SK-N-SH (cell line): Measurements from ENCODE around the gene CEP295NL. TPM values are rescaled to one million over a fixed set of nuclear protein-coding genes. Genes with fewer than 3 reads are reported as not detected.

ENCODE experiments used
- CTCF ChIA-PET: fragments of 300-600, 350-600 bp; formaldehyde crosslinking; extraction: SDS; loops from one replicate; lab custom pipeline; 2021; lab: Yijun Ruan, JAX
- POLR2A ChIA-PET: fragments of 350-600 bp; sonication (Branson Sonifier 250); formaldehyde crosslinking; extraction: SDS; loops from one replicate; lab custom pipeline; 2020; ENCODE audit warnings: antibody characterized with exemption, inconsistent platforms; lab: Yijun Ruan, JAX
- DNase-seq: peaks from one replicate; pipeline ENCODE4 v3.0.0; 2012
- H2AFZ ChIP-seq: fragments of 200-600 bp; sonication (generic); 2 replicates; pipeline ENCODE4 v1.8.1; 2016; ENCODE audit warnings: antibody characterized with exemption, mild to moderate bottlenecking, low read depth
- H3F3A ChIP-seq: fragments of 200-600 bp; sonication (generic); replicated peaks from 2 replicates; pipeline ENCODE3; 2016; ENCODE audit warnings: antibody characterized with exemption, mild to moderate bottlenecking; ENCODE audit not compliant: insufficient read depth
- H3K27ac ChIP-seq, 2 experiments: fragments of 200-500 bp in 1 of 2; fragments of 200-600 bp in 1 of 2; sonication (Bioruptor generic) in 1 of 2; sonication (generic), shearing (Covaris generic) in 1 of 2; 2 replicates each; pipeline versions ENCODE4 v1.5.1 to v1.6.1; 2014 to 2016; ENCODE audit warnings: low read depth in 2 of 2, inconsistent platforms in 1 of 2, low read length in 1 of 2, mild to moderate bottlenecking in 1 of 2, mixed read lengths in 1 of 2
- H3K27me3 ChIP-seq: fragments of 200-600 bp; sonication (generic), shearing (Covaris generic); 2 replicates; pipeline ENCODE4 v1.6.1; 2016; ENCODE audit warnings: mixed run types; ENCODE audit not compliant: insufficient read depth
- H3K36me3 ChIP-seq, 2 experiments: fragments of 200-500 bp in 1 of 2; fragments of 200-600 bp in 1 of 2; sonication (Bioruptor generic) in 1 of 2; sonication (generic) in 1 of 2; replicated peaks in 1 of 2; 2 replicates each; pipeline versions ENCODE3 to v1.5.1; 2014 to 2016; ENCODE audit warnings: low read length in 1 of 2, mild to moderate bottlenecking in 1 of 2; ENCODE audit not compliant: insufficient read depth in 2 of 2, control insufficient read depth in 1 of 2
- H3K4me1 ChIP-seq, 2 experiments: fragments of 200-500 bp in 1 of 2; fragments of 200-600 bp in 1 of 2; sonication (Bioruptor generic) in 1 of 2; sonication (generic), shearing (Covaris generic) in 1 of 2; 2 replicates each; pipeline versions ENCODE4 v1.5.1 to v1.6.1; 2014 to 2016; ENCODE audit warnings: low read depth in 1 of 2, low read length in 1 of 2, mixed run types in 1 of 2; ENCODE audit not compliant: insufficient read depth in 2 of 2, control insufficient read depth in 1 of 2
- H3K4me2 ChIP-seq: fragments of 200-600 bp; sonication (generic), shearing (Covaris generic); 2 replicates; pipeline ENCODE4 v1.6.1; 2017; ENCODE audit warnings: mixed run types
- H3K4me3 ChIP-seq, 2 experiments: fragments of 200-500 bp in 1 of 2; fragments of 200-600 bp in 1 of 2; sonication (Bioruptor generic) in 1 of 2; sonication (generic), shearing (Covaris generic) in 1 of 2; 2 replicates each; pipeline versions ENCODE4 v1.5.1 to v1.8.1; 2014 to 2016; ENCODE audit warnings: low read depth in 2 of 2, inconsistent platforms in 1 of 2, low read length in 1 of 2, mild to moderate bottlenecking in 1 of 2, mixed read lengths in 1 of 2, moderate library complexity in 1 of 2
- H3K79me2 ChIP-seq: fragments of 200-600 bp; sonication (generic); 2 replicates; pipeline ENCODE4 v1.8.1; 2017; ENCODE audit warnings: mild to moderate bottlenecking; ENCODE audit not compliant: insufficient read depth
- H3K9ac ChIP-seq: fragments of 200-600 bp; sonication (generic); 2 replicates; pipeline ENCODE4 v1.6.1; 2017; ENCODE audit warnings: mixed run types
- H3K9me2 ChIP-seq: fragments of 200-600 bp; sonication (generic); 2 replicates; pipeline ENCODE4 v1.6.1; 2017; ENCODE audit warnings: mixed run types
- H3K9me3 ChIP-seq: fragments of 200-600 bp; sonication (generic); 2 replicates; pipeline ENCODE4 v1.6.1; 2017; ENCODE audit warnings: mixed run types, mild to moderate bottlenecking, moderate library complexity
- H4K20me1 ChIP-seq: fragments of 200-600 bp; sonication (generic); 2 replicates; pipeline ENCODE4 v1.6.1; 2017; ENCODE audit warnings: mild to moderate bottlenecking, mixed run types; ENCODE audit not compliant: insufficient read depth
- ELF1 ChIP-seq: IDR thresholded peaks from 2 replicates; pipeline ENCODE4 v1.4.0; 2012
- FOXM1 ChIP-seq: IDR thresholded peaks from 2 replicates; pipeline ENCODE4 v1.4.0; 2012; ENCODE audit warnings: low read depth, mild to moderate bottlenecking
- GABPA ChIP-seq: IDR thresholded peaks from 2 replicates; pipeline ENCODE4 v1.4.0; 2012; ENCODE audit warnings: low read depth, mild to moderate bottlenecking
- GATA2 ChIP-seq: sonication (generic); formaldehyde crosslinking; IDR thresholded peaks from 2 replicates; pipeline ENCODE4 v1.5.0; 2020; ENCODE audit warnings: mild to moderate bottlenecking, missing genetic modification reagents
- JUND ChIP-seq: IDR thresholded peaks from 2 replicates; pipeline ENCODE4 v1.4.0; 2012
- MEF2A ChIP-seq: IDR thresholded peaks from 2 replicates; pipeline ENCODE4 v1.4.0; 2012; ENCODE audit warnings: low read depth, borderline replicate concordance
- MXI1 ChIP-seq: IDR thresholded peaks from 2 replicates; pipeline ENCODE4 v1.6.1; 2012; ENCODE audit warnings: mild to moderate bottlenecking, low read depth, low read length, improper control_type of control experiment
- NFIC ChIP-seq: IDR thresholded peaks from 2 replicates; pipeline ENCODE4 v1.4.0; 2012; ENCODE audit warnings: borderline replicate concordance
- NRF1 ChIP-seq: IDR thresholded peaks from 2 replicates; pipeline ENCODE4 v1.6.1; 2012; ENCODE audit warnings: low read depth, mild to moderate bottlenecking, low read length
- POLR2AphosphoS5 ChIP-seq: IDR thresholded peaks from 2 replicates; pipeline ENCODE4 v1.6.1; 2012; ENCODE audit warnings: low read depth, low read length
- RAD21 ChIP-seq: IDR thresholded peaks from 2 replicates; pipeline ENCODE4 v1.6.1; 2012; ENCODE audit warnings: mild to moderate bottlenecking, low read length
- RXRA ChIP-seq: IDR thresholded peaks from 2 replicates; pipeline ENCODE4 v1.4.0; 2012; ENCODE audit warnings: low read depth, mild to moderate bottlenecking, borderline replicate concordance
- SMC3 ChIP-seq: IDR thresholded peaks from 2 replicates; pipeline ENCODE4 v1.6.1; 2012; ENCODE audit warnings: low read depth, low read length, improper control_type of control experiment
- TEAD4 ChIP-seq: IDR thresholded peaks from 2 replicates; pipeline ENCODE4 v1.4.0; 2012; ENCODE audit warnings: mild to moderate bottlenecking, borderline replicate concordance; ENCODE audit not compliant: insufficient read depth
- WGBS: methylation state at CpG from one replicate; pipeline ENCODE4 v1.1.6; 2017; ENCODE audit warnings: low lambda C conversion rate; 5-methylcytosine and 5-hydroxymethylcytosine counted together
- polyA plus RNA-seq, 3 experiments: library from polyadenylated mRNA; depleted of rRNA; stranded (reverse); fragments of >200 nt; gene quantifications; 2 replicates each; pipeline ENCODE4 v1.2.3, GENCODE V29; 2012
- TF ChIP-seq, protein P1 (sequence below): IDR thresholded peaks from 2 replicates; pipeline ENCODE4; 2012
- TF ChIP-seq, protein P2 (sequence below): IDR thresholded peaks from 2 replicates; pipeline ENCODE4 v1.4.0; 2012; ENCODE audit warnings: low read depth, borderline replicate concordance
- TF ChIP-seq, protein P3 (sequence below): IDR thresholded peaks from 2 replicates; pipeline ENCODE4 v1.4.0; 2012; ENCODE audit warnings: low read depth, borderline replicate concordance
- TF ChIP-seq, protein P4 (sequence below): fragments of 200-600 bp; sonication (generic); IDR thresholded peaks from 2 replicates; pipeline ENCODE4 v1.6.1; 2017; ENCODE audit warnings: antibody characterized with exemption, mild to moderate bottlenecking, moderate library complexity
- TF ChIP-seq, protein P5 (sequence below): fragments of 150-350 bp; IDR thresholded peaks from 2 replicates; pipeline ENCODE4 v1.6.1; 2016; ENCODE audit warnings: mild to moderate bottlenecking, low read depth, low read length
- TF ChIP-seq, protein P6 (sequence below): fragments of 150-350 bp; IDR thresholded peaks from 2 replicates; pipeline ENCODE4 v1.6.1; 2017; ENCODE audit warnings: antibody characterized with exemption, low read length, low read depth, borderline replicate concordance
- TF ChIP-seq, protein P7 (sequence below): IDR thresholded peaks from 2 replicates; pipeline ENCODE4 v1.4.0; 2012; ENCODE audit warnings: low read depth

The CEP295NL gene
- polyA plus RNA-seq, 1 of the 3 experiments (the other 2 are of a cell fraction): 0.35 TPM

DNA sequence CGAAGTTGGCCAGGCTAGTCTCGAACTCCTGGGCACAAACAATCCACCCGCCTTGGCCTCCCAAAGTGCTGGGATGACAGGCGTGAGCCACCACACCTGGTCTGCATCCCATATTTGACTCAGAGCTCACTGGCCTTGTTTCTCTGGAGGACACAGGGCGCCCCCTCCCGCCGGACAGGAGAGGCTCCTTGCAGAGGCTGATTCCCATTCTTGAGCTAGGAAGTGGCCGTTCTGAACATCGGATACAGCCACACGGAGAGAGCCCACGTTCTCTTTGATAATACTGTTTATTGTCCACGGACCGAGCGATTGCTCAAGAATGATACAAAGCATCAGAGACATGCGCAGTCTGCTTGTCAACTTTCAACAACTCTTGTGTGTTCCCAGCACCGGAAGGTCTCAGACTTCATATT lies 50.3 kb downstream of the CEP295NL start:
- Histone ChIP-seq H2AFZ (no peak overlapping the region), H3K9me3 (no peaks in the 10 kb centered on the region), H3K4me1 (no peaks in the 10 kb centered on the region), H3F3A (peaks cover 45% of the 10 kb centered on the region), H3K27me3 (no peaks in the 10 kb centered on the region), H3K4me2 (no peak overlapping the region), H3K79me2 (peaks cover 9% of the 10 kb centered on the region; the same call in 1 of the 2 replicates), H3K9me2 (no peaks in the 10 kb centered on the region), H3K4me3 (no peak overlapping the region), H4K20me1 (no peaks in the 10 kb centered on the region), H3K27ac (no peak overlapping the region), H3K36me3 (peaks cover 40 to 45% of the 10 kb centered on the region in 2 experiments), H3K9ac (no peak overlapping the region)
- DNase-seq: no peak
- ChIA-PET POLR2A (no interaction called here), CTCF (interaction anchor here (0.9 to 17.6 kb wide), 11 partner anchors 9 to 535 kb away, joined by 3 to 458 read pairs (median 5); partner anchors contain the start of gene LGALS3BP)
- 96% methylated on average over 16 of the region's 16 CpGs for WGBS
- TF ChIP-seq, protein P1, sequence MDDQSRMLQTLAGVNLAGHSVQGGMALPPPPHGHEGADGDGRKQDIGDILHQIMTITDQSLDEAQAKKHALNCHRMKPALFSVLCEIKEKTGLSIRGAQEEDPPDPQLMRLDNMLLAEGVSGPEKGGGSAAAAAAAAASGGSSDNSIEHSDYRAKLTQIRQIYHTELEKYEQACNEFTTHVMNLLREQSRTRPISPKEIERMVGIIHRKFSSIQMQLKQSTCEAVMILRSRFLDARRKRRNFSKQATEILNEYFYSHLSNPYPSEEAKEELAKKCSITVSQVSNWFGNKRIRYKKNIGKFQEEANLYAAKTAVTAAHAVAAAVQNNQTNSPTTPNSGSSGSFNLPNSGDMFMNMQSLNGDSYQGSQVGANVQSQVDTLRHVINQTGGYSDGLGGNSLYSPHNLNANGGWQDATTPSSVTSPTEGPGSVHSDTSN: no peak
- TF ChIP-seq GABPA: no peak
- TF ChIP-seq JUND: no peak
- TF ChIP-seq, protein P2, sequence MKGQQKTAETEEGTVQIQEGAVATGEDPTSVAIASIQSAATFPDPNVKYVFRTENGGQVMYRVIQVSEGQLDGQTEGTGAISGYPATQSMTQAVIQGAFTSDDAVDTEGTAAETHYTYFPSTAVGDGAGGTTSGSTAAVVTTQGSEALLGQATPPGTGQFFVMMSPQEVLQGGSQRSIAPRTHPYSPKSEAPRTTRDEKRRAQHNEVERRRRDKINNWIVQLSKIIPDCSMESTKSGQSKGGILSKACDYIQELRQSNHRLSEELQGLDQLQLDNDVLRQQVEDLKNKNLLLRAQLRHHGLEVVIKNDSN: no peak
- TF ChIP-seq, protein P3, sequence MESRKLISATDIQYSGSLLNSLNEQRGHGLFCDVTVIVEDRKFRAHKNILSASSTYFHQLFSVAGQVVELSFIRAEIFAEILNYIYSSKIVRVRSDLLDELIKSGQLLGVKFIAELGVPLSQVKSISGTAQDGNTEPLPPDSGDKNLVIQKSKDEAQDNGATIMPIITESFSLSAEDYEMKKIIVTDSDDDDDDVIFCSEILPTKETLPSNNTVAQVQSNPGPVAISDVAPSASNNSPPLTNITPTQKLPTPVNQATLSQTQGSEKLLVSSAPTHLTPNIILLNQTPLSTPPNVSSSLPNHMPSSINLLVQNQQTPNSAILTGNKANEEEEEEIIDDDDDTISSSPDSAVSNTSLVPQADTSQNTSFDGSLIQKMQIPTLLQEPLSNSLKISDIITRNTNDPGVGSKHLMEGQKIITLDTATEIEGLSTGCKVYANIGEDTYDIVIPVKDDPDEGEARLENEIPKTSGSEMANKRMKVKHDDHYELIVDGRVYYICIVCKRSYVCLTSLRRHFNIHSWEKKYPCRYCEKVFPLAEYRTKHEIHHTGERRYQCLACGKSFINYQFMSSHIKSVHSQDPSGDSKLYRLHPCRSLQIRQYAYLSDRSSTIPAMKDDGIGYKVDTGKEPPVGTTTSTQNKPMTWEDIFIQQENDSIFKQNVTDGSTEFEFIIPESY: no peak
- TF ChIP-seq SMC3: no peak
- no peak for TF ChIP-seq NRF1

DNA sequence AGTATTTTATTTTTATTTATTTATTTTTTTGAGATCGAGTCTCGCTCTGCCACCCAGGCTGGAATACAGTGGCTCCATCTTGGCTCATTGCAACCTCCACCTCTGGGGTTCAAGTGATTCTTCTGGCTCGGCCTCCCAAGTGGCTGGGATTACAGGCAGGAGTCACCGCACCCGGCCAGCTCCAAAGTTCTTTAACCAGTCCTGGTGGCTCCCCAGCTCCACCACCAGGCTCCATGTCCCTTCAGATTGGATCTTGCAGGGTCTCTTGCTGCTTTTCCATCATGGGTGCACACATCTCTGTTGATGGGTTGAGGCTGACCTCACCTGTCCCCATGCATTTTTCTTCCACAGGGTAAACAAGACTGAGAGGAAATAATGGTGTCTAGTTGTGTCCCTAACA lies 54.0 kb downstream of the CEP295NL start:
- Histone ChIP-seq H2AFZ (no peak overlapping the region), H4K20me1 (no peaks in the 10 kb centered on the region), H3K9me2 (no peaks in the 10 kb centered on the region), H3K79me2 (no peaks in the 10 kb centered on the region), H3K36me3 (peaks cover 14 to 18% of the 10 kb centered on the region in 2 experiments), H3K9ac (no peak overlapping the region), H3K4me1 (no peaks in the 10 kb centered on the region), H3F3A (peaks cover 39% of the 10 kb centered on the region), H3K9me3 (no peaks in the 10 kb centered on the region), H3K4me3 (no peak overlapping the region), H3K4me2 (no peak overlapping the region), H3K27me3 (no peaks in the 10 kb centered on the region), H3K27ac (no peak overlapping the region)
- DNase-seq: no peak
- 96% methylated on average over 5 of the region's 5 CpGs for WGBS
- ChIA-PET CTCF (interaction anchor here (2.6 kb wide), 1 partner anchor 17 kb away, joined by 13 read pairs; no protein-coding TSS in a partner anchor), POLR2A (no interaction called here)
- TF ChIP-seq MEF2A: no peak
- no peak for TF ChIP-seq ELF1
- TF ChIP-seq, protein P4, sequence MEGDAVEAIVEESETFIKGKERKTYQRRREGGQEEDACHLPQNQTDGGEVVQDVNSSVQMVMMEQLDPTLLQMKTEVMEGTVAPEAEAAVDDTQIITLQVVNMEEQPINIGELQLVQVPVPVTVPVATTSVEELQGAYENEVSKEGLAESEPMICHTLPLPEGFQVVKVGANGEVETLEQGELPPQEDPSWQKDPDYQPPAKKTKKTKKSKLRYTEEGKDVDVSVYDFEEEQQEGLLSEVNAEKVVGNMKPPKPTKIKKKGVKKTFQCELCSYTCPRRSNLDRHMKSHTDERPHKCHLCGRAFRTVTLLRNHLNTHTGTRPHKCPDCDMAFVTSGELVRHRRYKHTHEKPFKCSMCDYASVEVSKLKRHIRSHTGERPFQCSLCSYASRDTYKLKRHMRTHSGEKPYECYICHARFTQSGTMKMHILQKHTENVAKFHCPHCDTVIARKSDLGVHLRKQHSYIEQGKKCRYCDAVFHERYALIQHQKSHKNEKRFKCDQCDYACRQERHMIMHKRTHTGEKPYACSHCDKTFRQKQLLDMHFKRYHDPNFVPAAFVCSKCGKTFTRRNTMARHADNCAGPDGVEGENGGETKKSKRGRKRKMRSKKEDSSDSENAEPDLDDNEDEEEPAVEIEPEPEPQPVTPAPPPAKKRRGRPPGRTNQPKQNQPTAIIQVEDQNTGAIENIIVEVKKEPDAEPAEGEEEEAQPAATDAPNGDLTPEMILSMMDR: no peak
- TF ChIP-seq MXI1: no peak
- TF ChIP-seq POLR2AphosphoS5: no peak
- TF ChIP-seq RXRA: no peak
- TF ChIP-seq RAD21: no peak
- no peak for TF ChIP-seq NFIC
- TF ChIP-seq, protein P5, sequence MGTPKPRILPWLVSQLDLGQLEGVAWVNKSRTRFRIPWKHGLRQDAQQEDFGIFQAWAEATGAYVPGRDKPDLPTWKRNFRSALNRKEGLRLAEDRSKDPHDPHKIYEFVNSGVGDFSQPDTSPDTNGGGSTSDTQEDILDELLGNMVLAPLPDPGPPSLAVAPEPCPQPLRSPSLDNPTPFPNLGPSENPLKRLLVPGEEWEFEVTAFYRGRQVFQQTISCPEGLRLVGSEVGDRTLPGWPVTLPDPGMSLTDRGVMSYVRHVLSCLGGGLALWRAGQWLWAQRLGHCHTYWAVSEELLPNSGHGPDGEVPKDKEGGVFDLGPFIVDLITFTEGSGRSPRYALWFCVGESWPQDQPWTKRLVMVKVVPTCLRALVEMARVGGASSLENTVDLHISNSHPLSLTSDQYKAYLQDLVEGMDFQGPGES: no peak
- TF ChIP-seq GATA2: no peak
- TF ChIP-seq FOXM1: no peak
- no peak for TF ChIP-seq GABPA
- TF ChIP-seq TEAD4: no peak
- TF ChIP-seq, protein P6, sequence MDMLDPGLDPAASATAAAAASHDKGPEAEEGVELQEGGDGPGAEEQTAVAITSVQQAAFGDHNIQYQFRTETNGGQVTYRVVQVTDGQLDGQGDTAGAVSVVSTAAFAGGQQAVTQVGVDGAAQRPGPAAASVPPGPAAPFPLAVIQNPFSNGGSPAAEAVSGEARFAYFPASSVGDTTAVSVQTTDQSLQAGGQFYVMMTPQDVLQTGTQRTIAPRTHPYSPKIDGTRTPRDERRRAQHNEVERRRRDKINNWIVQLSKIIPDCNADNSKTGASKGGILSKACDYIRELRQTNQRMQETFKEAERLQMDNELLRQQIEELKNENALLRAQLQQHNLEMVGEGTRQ: no peak
- no peak for TF ChIP-seq SMC3
- no peak for TF ChIP-seq JUND
- TF ChIP-seq, protein P7, sequence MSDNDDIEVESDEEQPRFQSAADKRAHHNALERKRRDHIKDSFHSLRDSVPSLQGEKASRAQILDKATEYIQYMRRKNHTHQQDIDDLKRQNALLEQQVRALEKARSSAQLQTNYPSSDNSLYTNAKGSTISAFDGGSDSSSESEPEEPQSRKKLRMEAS: no peak
